ENCODE measurements around the gene KCNH6.
A peak's percentile ranks its signal among the peaks of the same experiment; 100 is the strongest.

Gene KCNH6

GRCh38 chr17:63534816-63535455, 11.8 kb downstream of the KCNH6 start:
- no peak for DNase-seq

DNA sequence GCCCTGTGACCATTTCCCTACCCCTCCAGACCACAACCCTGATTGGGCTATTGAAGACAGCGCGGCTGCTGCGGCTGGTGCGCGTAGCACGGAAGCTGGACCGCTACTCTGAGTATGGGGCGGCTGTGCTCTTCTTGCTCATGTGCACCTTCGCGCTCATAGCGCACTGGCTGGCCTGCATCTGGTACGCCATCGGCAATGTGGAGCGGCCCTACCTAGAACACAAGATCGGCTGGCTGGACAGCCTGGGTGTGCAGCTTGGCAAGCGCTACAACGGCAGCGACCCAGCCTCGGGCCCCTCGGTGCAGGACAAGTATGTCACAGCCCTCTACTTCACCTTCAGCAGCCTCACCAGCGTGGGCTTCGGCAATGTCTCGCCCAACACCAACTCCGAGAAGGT, 12.5 kb downstream of the KCNH6 start:
- DNase-seq, result no peak

DNA sequence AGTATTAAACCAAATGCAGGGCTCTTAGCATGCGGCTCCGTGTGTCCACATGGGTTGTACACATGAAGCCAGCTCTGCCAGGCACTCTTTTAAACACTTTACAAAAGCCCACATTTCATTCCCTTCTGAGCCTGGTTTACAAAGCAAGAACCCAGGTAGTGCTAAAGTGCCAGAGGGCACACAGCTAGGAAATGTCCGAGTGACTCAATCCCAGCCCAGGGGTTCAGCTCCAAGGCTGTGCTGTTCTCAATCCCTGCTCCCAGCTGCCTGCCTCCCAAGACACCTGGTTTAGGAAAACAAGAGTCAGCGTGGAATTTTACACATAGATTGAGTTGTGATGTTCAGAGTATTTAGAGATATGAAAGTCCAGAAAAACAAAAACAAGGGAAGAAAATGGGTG, 13.8 kb downstream of the KCNH6 start:
- DNase-seq, result no peak

GRCh38 chr17:63537991-63538692, 15.0 kb downstream of the KCNH6 start:
- peak; percentile 63 for DNase-seq

- DNase-seq, result no peak
Measured at GRCh38 chr17:63538693-63539595, 15.8 kb downstream of the KCNH6 start.

DNA sequence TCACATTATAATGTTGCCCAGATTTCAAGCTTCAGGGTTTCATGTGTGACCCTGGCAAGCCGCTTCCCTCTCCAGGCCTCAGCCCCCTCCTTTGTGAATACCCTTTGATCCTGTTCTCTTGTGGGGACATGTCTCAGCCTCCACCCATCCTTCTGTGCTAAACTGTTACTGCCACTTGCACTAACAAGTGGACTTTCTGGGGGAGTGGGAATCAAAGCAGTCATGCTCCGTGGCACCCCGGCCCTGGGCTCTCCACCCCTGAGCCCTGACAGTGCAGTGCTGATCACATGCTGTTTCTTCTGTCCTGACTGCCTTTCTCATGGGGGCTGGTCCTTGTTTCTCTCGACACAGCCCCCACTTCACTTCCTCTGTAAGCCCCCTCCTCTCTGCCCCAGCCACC, 17.4 kb downstream of the KCNH6 start:
- no peak for DNase-seq

- no peak for DNase-seq
Measured at GRCh38 chr17:63542218-63542545, 19.0 kb downstream of the KCNH6 start.

GRCh38 chr17:63542942-63543821, 20.0 kb downstream of the KCNH6 start:
- DNase-seq, result no peak

DNA sequence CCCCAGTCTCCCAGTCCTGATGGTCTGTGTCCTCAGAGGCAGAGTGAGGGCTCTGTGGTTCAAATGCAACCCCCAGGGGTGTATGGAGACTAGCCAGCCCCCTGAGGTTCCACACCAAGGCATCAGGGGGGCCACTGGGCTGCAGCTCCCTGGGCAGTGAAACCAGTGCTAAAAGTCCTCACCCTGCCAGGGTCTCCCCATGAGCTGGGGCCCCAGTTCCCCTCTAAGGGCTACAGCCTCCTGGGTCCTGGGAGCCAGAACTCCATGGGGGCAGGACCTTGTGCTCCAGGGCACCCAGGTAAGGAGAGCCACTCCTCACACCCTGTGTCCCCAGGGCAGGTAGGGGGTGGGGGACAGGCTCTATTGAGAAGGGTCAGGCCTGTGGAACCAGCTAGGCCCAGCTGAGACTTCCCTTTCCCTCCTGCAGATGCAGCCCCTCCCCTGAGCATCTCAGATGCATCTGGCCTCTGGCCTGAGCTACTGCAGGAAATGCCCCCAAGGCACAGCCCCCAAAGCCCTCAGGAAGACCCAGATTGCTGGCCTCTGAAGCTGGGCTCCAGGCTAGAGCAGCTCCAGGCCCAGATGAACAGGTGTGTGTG, 20.8 kb downstream of the KCNH6 start:
- no peak for DNase-seq

GRCh38 chr17:63544467-63545301, 21.5 kb downstream of the KCNH6 start:
- DNase-seq, result no peak

GRCh38 chr17:63546308-63547082, 23.3 kb downstream of the KCNH6 start:
- no peak for DNase-seq

DNA sequence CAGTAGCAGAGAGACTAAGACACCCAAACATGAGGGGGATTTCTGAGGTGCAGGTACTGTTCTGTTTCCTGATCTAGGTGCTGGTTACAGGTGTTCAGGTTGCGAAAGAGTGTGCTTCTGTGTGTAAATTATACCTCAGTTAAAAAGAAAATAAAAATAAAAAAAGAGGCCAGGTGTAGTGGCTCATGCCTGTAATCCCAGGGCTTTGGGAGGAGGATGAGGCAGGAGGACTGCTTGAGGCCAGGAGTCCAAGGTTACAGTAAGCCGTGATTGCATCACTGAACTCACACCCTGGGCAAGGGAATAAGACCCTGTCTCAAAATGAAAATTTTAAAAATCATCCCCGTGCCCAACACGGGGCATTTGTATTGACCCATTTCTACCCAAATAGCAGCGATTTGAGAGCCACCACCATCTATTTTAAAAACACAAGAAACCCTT, 23.9 kb downstream of the KCNH6 start:
- DNase-seq, result no peak

DNA sequence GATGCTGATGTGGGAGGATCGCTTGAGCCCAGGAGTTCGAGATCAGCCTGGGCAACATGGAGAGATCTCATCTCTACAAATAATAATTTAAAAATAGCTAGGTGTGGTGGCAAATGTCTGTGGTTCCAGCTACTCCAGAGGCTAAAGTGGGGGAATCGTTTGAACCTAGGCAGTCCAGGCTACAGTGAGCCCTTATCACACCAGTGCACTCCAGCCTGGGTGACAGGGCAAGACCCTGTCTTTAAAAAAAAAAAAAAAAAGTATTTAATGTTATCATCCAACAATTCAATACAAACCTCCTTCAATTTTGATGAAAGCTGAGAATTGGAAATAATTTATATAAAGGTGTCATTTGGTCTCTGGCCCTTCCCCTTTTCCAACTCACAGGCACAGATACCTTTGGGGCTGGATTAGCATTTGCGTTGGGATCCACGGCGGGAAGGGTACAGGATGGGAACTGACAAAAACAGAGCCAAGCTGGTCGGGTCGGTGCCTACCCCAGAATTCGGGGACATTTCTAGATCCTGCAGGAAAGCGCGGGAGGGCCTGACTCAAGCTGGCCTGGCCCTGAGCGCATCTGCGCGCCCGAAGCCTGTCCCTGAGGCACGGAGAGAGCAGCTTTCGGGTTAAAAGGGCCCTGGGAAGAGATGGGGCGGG, 26.3 kb downstream of the KCNH6 start:
- DNase-seq, result no peak

- DNase-seq, result peak; percentile 98
Measured at GRCh38 chr17:63549946-63550816, 27.0 kb downstream of the KCNH6 start, which contains the start of gene DCAF7. TSS of gene DCAF7 (plus strand) at chr17:63550477. CDS start at chr17:63550678, 201 bp downstream.

GRCh38 chr17:63550817-63551639, 27.9 kb downstream of the KCNH6 start:
- no peak for DNase-seq

DNA sequence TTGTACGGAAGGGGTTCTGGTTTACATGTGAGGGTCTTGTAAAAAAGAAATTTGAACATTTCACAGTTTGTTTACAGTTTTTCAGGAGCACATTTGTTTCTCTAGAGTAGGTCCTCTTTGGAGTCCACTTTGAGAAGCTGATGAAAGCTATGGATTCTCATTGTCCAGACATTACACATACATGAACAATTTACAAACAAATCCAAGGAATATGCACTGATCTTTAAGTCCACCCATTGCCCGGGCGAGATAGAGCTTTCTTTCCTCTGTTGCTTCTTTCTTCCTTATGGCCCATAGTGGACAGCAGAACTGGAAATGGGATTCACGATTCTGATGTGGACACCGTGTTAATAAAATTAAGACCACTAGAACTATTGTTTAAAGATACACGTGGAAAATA, 29.1 kb downstream of the KCNH6 start:
- DNase-seq, result no peak

DNA sequence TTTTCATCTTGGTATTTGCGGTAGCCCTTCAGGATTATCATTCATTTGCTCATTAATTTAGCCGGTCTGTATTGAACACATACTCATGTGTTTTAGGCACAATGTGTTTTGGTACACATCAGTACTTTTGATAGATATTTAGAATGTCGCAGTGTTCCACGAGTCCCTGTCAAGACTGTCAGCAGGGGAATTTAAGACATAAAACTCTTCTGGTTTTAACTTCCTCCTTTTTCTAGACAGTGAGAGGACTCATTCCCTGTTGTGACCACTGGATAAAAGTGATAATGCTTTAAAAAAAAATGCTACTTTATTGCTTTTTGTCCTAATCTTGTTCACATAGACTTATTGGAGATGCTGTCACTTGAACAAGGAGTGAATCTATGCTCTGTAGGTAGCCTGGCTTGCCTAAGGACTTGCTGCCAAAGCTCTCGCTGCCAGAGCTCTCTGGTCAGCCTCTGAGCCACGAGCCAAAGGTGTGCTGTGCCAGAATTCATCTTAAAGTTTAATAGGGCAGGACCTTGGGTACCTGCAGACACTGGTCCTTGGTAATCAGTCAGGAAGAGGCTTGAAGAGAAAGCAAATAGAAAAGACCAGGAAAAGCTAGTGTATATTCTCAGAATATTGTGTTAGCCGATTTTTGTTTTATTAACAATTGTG, 32.5 kb downstream of the KCNH6 start:
- DNase-seq, result no peak

Measured in retina (tissue), 1 donor.